Measurements from ENCODE around the gene CRYBA1. TPM values are rescaled to one million over a fixed set of nuclear protein-coding genes. Genes with fewer than 3 reads are reported as not detected.

CRYBA1 gene
- total RNA-seq, 1 donor: not detected

- DNase-seq (ENCODE audit: low read depth in 2 of 3, low spot score in 2 of 3): no peak
Observed at GRCh38 chr17:29273924-29274323, 27.3 kb downstream of the CRYBA1 start.

DNA sequence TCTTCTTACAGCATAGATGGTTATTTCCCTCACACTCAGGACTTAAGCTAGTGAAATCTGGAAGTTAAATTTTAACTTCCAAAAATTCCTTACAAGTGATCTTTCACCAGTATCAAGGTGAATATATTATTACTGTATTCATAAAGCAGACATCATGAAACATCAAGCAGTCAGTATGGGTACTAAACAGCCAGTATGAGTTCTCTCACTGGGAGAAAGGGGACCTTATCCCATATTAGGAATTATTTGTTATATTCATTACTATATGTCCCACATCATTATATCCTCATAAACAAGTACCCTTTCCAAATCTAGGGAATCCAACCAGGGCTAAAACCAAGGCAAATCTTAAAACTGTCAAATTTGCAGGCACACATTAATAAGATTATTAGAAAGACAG lies 32.0 kb downstream of the CRYBA1 start:
- no peak for DNase-seq (ENCODE audit: low read depth in 2 of 3, low spot score in 2 of 3)

DNA sequence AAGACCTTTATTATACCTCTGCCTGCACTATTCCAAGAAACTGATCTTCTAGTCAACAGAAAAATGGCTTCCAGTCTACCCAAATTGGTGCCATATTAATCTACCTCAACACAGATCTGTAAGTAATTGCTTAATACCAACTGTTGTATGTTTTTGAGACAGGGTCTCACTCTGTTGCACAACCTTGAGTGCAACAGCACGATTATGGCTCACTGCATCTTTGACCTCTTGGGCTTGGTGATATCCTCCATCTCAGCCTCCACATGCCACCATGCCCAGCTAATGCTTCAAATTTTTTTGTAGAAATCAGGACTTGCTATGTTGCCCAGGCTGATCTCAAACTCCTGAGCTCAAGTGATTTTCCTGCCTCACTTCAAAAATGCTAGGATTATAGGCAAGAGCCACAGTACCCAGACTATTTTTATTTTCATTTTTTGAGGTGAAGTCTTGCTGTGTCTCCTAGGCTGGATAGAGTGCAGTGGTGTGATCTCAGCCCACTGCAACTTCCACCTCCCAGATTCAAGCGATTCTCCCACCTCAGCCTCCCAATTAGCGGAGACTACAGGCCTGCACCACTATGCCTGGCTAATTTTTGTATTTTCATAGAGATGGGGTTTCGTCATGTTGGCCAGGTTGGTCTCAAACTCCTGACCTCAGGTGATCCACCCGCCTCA lies 32.9 kb downstream of the CRYBA1 start:
- no peak for DNase-seq (ENCODE audit: low read depth in 2 of 3, low spot score in 2 of 3)

DNA sequence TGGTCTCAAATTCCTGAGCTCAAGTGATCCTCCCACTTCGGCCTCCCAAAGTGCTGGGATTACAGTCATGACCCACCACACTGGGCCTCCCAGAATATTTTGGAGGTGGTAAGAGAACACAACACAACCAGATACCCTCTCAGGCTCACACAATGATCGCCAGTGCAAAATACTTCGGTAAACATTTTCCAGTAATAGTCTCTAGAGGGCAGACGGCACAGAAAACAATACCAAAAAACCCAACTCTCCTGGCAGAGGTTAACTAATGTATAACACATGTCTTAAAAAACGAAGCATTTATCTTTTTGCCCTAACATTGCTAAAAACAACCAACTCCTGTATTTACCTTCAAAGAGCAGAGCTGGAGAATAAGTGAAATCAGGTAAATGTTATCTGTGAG lies 36.8 kb downstream of the CRYBA1 start:
- DNase-seq (ENCODE audit: low read depth in 2 of 3, low spot score in 2 of 3): peak in 1 of 3 donors; percentile 26

DNA sequence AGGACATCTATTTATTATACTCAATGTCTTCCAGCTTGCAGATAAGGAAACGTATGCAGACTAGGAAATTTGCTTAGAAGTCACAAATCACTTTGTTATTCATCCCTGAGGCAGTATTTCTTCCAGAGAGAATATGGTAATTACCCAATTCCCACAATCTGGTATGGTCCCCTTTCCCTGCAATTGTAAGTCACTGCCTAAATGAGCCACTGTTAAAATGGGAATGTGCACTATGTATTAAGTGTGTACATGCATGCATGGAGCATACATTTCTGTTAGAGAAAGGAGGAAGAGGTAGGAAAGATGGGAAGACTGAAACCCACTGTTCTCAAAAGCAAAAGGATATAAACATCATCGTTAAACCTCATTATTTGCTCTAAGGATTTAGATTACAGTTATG lies 37.3 kb downstream of the CRYBA1 start:
- no peak for DNase-seq (ENCODE audit: low read depth in 2 of 3, low spot score in 2 of 3)

DNA sequence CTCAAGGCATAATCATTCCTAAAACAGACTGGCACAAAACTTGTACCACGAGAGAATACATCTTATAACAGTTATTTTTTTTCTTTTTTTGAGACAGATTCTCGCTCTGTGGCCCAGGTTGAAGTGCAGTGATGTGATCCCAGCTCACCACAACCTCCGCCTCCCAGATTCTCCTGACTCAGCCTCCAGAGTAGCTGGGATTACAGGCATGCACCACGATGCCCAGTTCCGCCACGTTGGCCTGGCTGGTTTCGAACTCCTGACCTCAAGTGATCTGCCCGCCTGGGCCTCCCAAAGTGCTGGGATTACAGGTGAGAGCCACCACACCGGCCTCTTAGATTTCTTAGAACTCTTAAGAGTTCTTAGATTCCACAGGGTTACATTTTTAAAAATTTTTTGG lies 43.2 kb downstream of the CRYBA1 start:
- DNase-seq (ENCODE audit: low read depth in 2 of 3, low spot score in 2 of 3): no peak

GRCh38 chr17:29291163-29291752 lies 44.6 kb downstream of the CRYBA1 start:
- DNase-seq (ENCODE audit: low read depth in 2 of 3, low spot score in 2 of 3): peak; percentile 30 to 85 (median 66)

GRCh38 chr17:29292071-29292991 lies 45.7 kb downstream of the CRYBA1 start:
- DNase-seq (ENCODE audit: low read depth in 2 of 3, low spot score in 2 of 3): peak; percentile 23 to 87 (median 80)

DNA sequence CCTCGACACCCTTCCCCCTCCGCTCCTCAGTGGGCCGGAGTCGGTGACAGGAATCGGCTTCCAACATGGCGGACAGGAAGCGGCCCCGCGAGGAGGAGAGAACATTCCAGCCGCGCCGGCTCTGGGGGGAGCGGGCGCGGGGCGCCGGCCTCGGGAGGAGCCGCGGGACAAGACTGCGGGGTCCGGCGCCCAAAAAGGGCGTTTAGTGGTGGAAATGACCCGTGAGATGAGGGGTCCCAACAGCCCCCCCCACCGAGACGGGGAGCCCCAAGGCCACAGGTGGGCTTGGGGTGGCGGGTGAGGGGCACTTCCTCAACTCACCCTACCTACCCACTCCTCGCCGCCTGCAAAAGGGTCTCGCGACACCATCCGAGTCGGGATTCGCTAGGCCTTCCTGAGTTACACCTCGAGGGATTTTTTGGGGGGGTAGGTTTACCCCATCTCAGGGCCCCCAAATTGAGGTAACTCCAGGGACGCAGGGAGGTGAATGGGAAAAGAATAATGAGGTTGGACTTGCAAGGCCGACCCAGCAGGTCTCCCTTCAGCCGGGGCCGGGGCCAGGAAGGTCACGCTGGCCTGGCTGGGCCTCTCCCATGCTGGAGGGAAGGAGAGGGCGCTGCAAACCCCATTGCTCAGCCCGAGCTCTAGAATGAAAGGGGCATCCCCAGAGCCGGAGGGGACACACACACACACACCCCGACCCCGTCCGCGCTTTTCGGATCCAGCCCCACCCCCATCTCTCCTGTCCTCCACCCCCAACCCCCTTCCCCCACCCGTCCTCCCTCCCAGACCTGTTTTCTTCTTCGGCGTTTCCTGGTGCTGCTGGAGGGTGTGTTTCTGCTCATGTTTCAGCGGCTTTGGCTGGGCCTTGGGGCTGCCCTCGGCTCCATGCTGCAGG lies 46.6 kb downstream of the CRYBA1 start:
- peak; percentile 16 to 63 (median 62) for DNase-seq (ENCODE audit: low read depth in 2 of 3, low spot score in 2 of 3)

DNA sequence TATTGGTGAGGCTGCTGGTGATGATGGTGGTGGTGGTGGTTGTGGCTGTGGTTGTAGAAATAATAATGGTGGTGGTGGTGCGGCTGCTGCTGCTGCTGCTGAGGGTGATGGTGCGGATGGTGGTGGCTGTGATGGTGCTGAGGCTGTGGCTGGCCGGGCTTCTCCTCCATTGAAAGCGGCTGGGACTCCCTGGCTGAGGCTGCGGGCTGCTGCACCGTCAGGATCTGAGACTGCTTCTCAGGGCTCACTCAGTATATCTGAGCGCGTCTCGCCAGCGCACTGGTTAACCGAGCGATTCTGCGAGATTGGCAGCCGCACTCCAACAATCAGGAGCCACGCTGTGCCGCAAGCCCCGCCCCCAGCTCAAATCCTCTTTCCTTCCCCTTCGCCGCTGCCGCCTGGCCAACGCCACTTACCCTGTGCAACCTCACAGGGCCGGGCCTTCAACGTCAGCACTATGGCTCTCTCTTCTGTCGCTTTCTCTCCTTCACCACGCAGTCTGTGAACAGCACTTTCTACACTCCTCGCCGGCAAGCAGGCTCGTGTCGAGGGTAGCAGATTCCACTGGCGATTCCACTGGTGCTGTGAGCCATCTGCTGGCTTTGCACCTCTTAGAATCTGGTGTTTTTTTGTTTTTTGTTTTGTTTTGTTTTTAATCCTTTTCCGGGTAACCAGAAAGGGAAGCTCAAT lies 47.4 kb downstream of the CRYBA1 start, which contains the start of gene NUFIP2:
NUFIP2 (minus strand) TSS at position 259 of the 690 bp plus-strand sequence; CDS start at position 170, 89 bp downstream.
- DNase-seq (ENCODE audit: low read depth in 2 of 3, low spot score in 2 of 3): peak; percentile 95 to 99 (median 99)

DNA sequence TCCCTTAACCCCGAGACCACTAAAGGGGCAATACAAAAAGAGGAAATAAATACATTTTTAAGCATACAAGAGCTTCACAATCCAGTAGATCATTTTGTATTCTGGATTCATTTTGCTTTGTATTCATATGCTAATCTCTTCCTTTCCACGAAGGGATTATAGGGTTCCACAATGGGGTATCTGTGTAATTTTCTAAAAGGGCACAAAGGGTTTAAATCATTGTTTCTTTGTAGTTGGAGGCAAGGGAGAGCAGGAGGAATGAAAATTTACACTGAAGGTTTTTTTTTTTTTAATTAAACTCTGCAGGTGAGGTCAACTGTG lies 47.9 kb downstream of the CRYBA1 start:
- DNase-seq (ENCODE audit: low read depth in 2 of 3, low spot score in 2 of 3): no peak

DNA sequence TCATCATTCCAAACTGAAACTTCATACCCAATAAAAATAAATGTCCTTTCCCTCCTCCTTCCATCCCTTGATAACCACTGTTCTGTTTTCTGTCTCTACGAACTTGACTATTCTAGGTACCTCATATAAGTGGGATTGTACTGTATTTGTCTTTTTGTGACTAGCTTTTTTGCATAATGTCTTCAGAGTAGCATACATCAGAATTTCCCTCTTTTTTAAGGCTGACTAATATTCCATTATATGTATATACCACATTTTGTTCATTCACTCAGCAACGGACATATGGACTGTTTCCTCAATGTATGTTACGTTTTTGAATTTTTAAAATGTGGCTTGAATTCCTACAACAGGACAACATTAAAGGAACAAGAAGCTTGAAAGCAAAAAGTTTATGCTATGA lies 48.8 kb downstream of the CRYBA1 start:
- DNase-seq (ENCODE audit: low read depth in 2 of 3, low spot score in 2 of 3): no peak

GRCh38 chr17:29299031-29299430 lies 52.4 kb downstream of the CRYBA1 start:
- no peak for DNase-seq (ENCODE audit: low read depth in 2 of 3, low spot score in 2 of 3)

DNA sequence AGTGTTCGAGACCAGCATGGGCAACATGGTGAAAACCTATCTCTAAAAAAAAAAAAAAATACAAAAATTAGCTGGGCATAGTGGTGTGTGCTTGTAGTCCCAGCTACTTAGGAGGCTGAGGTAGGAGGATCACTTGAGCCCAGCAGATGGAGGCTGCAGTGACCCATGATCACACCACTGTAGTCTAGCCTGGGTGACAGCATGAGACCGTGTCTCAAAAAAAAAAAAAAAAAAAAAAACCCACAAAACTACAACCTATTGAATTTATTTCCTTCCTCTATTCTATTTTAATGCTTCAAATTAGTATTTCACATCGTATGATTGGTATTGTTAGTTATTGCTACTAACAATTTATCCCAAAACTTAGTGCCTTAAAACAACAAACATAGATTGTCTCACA lies 56.7 kb downstream of the CRYBA1 start:
- peak in 1 of 3 donors; percentile 36 for DNase-seq (ENCODE audit: low read depth in 2 of 3, low spot score in 2 of 3)

Other genes with a start within 250 kb of the CRYBA1 start
- gene SEZ6, start 240.8 kb upstream of the CRYBA1 start, total RNA-seq: under 0.01 TPM
- gene PIPOX, start 203.7 kb upstream of the CRYBA1 start, total RNA-seq: 9.7 TPM
- gene MYO18A, start 66.5 kb upstream of the CRYBA1 start, total RNA-seq: 370 TPM
- gene NUFIP2, start 47.3 kb downstream of the CRYBA1 start, total RNA-seq: 278 TPM
- gene TAOK1, start 143.5 kb downstream of the CRYBA1 start, total RNA-seq: 16.4 TPM

All from hematopoietic multipotent progenitor cell (in vitro differentiated cells).